Memory B cell (primary cell): ENCODE results near the gene MUC15.

ENCODE experiments used
- ATAC-seq: fragments of 150-1000 bp; cut with Tn5 transposase; 2 replicates; pipeline ENCODE4 v1.10.0; 2021; ENCODE audit warnings: low read depth, mild to moderate bottlenecking, moderate library complexity
- DNase-seq, 2 donors: peaks; one replicate each; pipeline ENCODE4 v3.0.0; 2022; ENCODE audit warnings: low spot score in 2 of 2
- H3K27ac Mint-ChIP-seq: one replicate; pipeline ENCODE4 v1.8.0; 2022; ENCODE audit warnings: mild to moderate bottlenecking, moderate library complexity, mixed read lengths
- H3K27me3 Mint-ChIP-seq: one replicate; pipeline ENCODE4 v1.8.0; 2022; ENCODE audit warnings: mixed read lengths
- H3K36me3 Mint-ChIP-seq: one replicate; pipeline ENCODE4 v1.8.0; 2022; ENCODE audit warnings: mild to moderate bottlenecking, mixed read lengths
- H3K4me1 Mint-ChIP-seq: one replicate; pipeline ENCODE4 v1.8.0; 2022; ENCODE audit warnings: mixed read lengths
- H3K4me3 Mint-ChIP-seq: one replicate; pipeline ENCODE4 v1.8.0; 2022; ENCODE audit warnings: mild to moderate bottlenecking, moderate library complexity, mixed read lengths
- H3K9me3 Mint-ChIP-seq: one replicate; pipeline ENCODE4 v1.8.0; 2022; ENCODE audit warnings: mixed read lengths

MUC15 gene

DNA sequence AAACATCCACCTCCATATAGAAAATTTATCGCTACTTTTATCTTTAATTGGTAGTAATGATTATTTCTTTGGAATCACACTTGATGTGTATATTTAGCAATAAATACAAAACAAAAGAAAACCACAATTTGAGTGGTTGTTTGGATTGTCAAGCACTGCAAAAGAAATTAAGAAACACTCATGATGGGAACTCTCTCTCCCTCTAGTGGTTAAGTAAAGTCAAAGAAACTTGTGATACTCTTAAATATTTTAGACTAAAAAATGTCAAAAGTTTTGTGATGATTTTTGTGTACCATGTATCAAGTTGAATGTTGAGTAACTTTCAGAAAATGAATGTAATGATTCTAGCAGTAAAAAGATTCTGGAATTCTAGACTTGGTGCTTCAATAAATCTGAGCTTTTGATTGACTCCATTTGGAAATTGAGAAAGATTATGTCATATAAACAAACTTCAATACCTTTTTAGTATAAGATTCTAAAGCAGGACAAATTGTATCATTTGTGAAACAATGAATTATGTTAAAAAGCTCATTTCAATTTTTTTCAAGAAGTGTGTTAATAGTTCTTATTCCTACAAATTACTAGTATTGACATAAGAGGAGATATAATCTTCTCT, 20.8 kb downstream of the MUC15 start:
- no peaks in the 10 kb centered on the region for H3K4me1 Mint-ChIP-seq
- H3K4me3 Mint-ChIP-seq, result no peak overlapping the region
- peaks cover 4% of the 10 kb centered on the region for H3K9me3 Mint-ChIP-seq
- DNase-seq (no peak), ATAC-seq (no peak)
- no peak overlapping the region for H3K27ac Mint-ChIP-seq
- H3K27me3 Mint-ChIP-seq, result no peaks in the 10 kb centered on the region
- no peaks in the 10 kb centered on the region for H3K36me3 Mint-ChIP-seq

DNA sequence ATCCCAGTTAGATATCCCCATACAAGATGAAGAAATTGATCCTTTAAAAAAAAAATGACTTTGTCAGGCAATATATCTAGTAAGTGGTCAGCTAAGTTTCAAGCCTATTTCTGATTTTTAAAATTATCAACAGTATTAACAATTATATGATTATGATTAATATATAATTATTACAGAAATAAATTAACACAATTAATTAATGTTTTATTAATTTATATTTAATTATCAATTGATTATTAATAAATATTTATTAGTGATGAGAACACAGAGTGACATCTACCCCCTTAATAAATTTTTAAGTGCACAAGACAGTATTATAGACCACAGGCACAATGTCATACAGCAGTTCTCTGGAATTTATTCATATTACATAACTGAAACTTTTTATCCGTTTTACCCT, 22.0 kb downstream of the MUC15 start:
- ATAC-seq (no peak), DNase-seq (no peak)
- Mint-ChIP-seq H3K27me3 (no peaks in the 10 kb centered on the region), H3K9me3 (peaks cover 4% of the 10 kb centered on the region), H3K4me3 (no peak overlapping the region), H3K4me1 (no peaks in the 10 kb centered on the region), H3K36me3 (no peaks in the 10 kb centered on the region), H3K27ac (no peak overlapping the region)

DNA sequence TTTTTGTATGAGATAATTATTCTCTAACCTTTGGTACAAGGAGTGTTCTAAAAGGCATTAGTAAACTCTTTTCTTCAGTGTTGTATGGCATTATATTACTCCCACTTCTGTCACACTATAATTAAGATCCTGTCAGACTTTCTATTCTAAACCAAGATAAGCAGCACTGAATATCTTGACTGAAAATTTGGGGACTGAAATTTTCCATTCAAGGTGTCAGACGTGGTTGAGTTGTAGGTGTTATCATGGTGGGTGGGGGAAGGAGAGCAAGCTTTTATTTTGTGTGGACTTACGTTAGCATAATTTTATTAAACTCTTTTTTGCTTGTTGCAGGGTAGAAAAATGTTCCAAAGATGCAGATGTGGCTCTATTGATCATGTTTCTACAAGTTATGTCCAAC, 22.9 kb downstream of the MUC15 start:
- Mint-ChIP-seq H3K36me3 (no peaks in the 10 kb centered on the region), H3K9me3 (peaks cover 2% of the 10 kb centered on the region), H3K4me1 (no peaks in the 10 kb centered on the region), H3K27me3 (no peaks in the 10 kb centered on the region), H3K4me3 (no peak overlapping the region), H3K27ac (no peak overlapping the region)
- DNase-seq (no peak), ATAC-seq (no peak)

DNA sequence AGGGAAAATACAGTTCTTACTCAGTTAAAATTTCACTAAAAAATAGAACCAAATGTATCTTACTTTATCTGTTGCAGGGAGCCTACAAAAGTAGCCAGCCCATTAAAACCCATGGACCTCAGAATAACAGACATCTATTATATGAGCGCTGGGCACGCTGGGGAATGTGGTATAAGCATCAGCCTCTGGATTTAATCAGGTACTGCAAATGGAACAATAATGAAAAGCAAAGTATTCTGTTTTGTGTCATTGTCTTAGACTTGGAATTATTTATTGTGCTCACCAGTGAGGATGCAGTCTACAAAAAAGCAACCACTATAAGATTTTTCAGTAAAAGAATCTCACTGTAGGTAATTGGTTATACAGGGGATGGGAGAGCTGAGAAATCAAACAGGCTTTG, 30.2 kb downstream of the MUC15 start:
- Mint-ChIP-seq H3K4me3 (no peak overlapping the region), H3K36me3 (no peaks in the 10 kb centered on the region), H3K27ac (no peak overlapping the region), H3K27me3 (no peaks in the 10 kb centered on the region), H3K4me1 (no peaks in the 10 kb centered on the region), H3K9me3 (peaks cover 9% of the 10 kb centered on the region)
- DNase-seq, result no peak
- ATAC-seq, result no peak

DNA sequence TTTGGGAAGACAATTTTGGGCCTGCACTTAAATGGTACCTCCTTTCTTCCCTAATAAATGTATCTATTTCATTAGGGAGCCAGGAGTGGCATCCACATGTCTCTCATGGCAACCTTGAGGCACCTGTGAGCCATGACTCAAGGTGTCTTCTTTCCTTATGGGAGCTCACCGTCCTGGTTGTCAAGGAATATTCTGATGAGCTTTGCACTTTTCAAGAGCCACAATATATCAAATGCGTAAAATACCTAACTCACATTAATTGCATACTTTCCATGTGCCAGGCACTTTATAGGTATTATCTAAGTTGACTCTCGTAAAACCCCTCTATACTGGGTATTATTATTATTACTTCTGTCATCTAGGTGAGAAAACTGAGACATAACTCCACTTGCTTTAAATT, 32.5 kb downstream of the MUC15 start:
- ATAC-seq, result no peak
- no peak overlapping the region for H3K4me3 Mint-ChIP-seq
- no peak for DNase-seq
- peaks cover 9% of the 10 kb centered on the region for H3K9me3 Mint-ChIP-seq
- H3K27ac Mint-ChIP-seq, result no peak overlapping the region
- H3K27me3 Mint-ChIP-seq, result no peaks in the 10 kb centered on the region
- H3K36me3 Mint-ChIP-seq, result no peaks in the 10 kb centered on the region
- H3K4me1 Mint-ChIP-seq, result no peaks in the 10 kb centered on the region

DNA sequence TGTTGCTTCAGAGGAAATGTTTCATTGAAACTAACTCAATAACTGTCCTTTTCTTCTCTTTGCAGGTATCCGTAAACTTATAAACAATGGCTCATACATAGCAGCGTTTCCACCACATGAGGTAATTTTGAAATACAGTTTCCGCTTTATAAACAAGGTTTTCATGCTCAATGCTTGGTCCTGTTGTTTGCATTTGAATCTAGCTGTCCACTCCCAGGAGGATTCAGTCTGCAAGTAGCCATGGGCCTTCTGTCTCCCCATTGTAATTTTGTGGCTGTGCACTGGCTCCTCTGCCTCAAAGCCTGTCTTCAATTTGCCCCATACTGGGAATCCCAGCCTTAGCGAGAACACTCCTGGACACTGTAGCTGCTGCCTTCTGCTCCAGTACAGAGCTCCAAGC, 34.7 kb downstream of the MUC15 start:
- H3K4me3 Mint-ChIP-seq, result no peak overlapping the region
- H3K4me1 Mint-ChIP-seq, result no peaks in the 10 kb centered on the region
- H3K27me3 Mint-ChIP-seq, result no peaks in the 10 kb centered on the region
- ATAC-seq (no peak), DNase-seq (no peak)
- H3K36me3 Mint-ChIP-seq, result no peaks in the 10 kb centered on the region
- H3K9me3 Mint-ChIP-seq, result peaks cover 9% of the 10 kb centered on the region
- H3K27ac Mint-ChIP-seq, result no peak overlapping the region

DNA sequence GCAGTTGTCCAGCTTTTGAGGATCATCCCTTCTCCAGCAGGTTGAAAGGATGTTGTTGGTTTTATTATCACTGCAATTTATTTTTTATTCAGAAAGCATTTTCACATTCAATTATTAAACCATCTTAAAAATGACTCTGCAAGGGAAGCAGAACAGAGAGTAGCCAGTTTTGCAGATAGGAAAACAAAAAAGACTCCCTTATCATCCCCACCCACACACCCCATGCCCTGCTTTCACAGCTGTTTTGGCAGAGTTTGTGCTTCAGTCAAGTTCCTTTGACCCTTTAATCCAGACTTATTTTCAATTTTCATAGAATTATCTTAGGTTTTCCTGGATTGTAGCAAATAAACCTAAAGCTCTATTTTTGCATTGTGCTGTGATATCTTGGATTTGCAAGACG, 44.4 kb downstream of the MUC15 start:
- H3K9me3 Mint-ChIP-seq, result no peaks in the 10 kb centered on the region

DNA sequence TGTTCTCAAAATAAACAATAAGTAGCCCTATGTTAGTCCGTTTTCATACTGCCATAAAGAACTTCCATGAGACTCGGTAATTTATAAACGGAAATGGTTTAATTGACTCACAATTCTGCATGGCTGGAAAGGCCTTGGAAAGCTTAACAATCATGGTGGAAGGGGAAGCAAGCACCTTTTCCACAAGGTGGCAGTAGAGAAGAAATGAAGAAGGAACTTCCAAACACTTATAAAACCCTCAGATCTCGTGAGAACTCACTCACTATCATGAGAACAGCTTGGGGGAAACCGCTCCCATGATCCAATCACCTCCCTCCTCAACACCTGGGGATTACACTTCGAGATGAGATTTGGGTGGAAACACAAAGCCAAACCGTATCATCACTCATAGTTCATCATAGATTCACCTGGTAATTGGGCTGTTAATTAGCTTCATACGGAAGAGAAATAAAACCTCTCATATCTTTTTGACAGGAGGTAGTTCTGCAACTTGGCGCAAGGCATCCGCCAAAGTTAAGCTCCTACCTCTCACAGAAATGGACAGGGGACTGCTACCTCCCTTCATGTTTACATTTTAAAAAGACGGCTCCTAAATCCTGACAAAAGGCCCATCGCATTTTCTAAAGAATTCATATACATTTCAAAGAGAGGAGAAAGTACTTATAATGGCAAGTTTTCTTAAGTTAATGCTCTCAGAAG, 49.0 kb downstream of the MUC15 start:
- ATAC-seq (no peak), DNase-seq (no peak)
- H3K4me1 Mint-ChIP-seq, result no peaks in the 10 kb centered on the region
- H3K27ac Mint-ChIP-seq, result no peak overlapping the region
- no peaks in the 10 kb centered on the region for H3K36me3 Mint-ChIP-seq
- H3K27me3 Mint-ChIP-seq, result no peaks in the 10 kb centered on the region
- H3K9me3 Mint-ChIP-seq, result no peaks in the 10 kb centered on the region
- no peak overlapping the region for H3K4me3 Mint-ChIP-seq

More for the DNA sequence above, 44.4 kb downstream of the MUC15 start:
- DNase-seq (no peak), ATAC-seq (no peak)
- Mint-ChIP-seq H3K4me1 (no peaks in the 10 kb centered on the region), H3K27ac (no peak overlapping the region), H3K36me3 (no peaks in the 10 kb centered on the region), H3K27me3 (no peaks in the 10 kb centered on the region), H3K4me3 (no peak overlapping the region)

DNA sequence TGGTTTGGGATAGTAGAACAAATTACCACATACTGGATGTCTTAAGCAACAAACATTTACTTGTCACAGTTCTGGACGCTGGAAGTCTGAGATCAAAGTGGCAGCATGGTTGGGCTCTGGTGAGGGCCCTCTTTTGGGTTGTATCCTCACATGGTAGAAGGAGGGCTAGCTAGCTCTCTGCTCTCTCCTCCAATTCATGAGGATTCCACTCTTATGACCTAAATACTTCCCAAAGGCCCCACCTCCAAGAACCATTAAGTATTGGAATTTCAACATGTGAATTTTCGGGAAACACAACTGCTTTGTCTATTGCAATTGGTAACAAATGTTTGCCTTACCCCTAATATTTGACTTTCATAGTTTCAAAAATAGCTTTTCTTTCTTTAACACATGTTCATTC, 52.6 kb downstream of the MUC15 start:
- H3K4me1 Mint-ChIP-seq, result no peaks in the 10 kb centered on the region

DNA sequence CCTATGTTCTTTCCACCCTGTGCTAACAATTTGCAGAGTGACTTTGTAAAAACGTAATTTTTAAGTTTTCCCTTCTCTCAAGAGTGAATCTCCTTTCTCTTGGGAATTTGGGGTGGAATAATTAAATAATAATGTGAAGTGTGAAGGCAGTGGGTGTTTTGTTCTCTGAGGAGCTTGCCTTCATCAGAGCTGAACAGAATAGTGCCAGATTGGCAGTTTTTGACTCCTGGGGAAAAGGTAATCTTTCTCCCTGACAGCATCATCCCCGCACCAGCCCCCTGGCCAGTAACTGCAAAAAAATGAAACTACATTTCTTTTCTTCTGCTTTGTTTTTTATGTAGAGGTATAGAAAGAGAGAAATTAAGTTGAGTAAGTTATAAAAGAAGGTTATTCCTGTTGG, 59.9 kb downstream of the MUC15 start:
- Mint-ChIP-seq H3K4me3 (no peak overlapping the region), H3K4me1 (no peaks in the 10 kb centered on the region), H3K27ac (no peak overlapping the region), H3K9me3 (peaks cover 4% of the 10 kb centered on the region), H3K27me3 (no peaks in the 10 kb centered on the region), H3K36me3 (no peaks in the 10 kb centered on the region)
- ATAC-seq (no peak), DNase-seq (no peak)

More for the DNA sequence above, 52.6 kb downstream of the MUC15 start:
- Mint-ChIP-seq H3K27ac (no peak overlapping the region), H3K4me3 (no peak overlapping the region), H3K27me3 (no peaks in the 10 kb centered on the region), H3K9me3 (no peaks in the 10 kb centered on the region), H3K36me3 (no peaks in the 10 kb centered on the region)
- no peak for ATAC-seq
- no peak for DNase-seq

DNA sequence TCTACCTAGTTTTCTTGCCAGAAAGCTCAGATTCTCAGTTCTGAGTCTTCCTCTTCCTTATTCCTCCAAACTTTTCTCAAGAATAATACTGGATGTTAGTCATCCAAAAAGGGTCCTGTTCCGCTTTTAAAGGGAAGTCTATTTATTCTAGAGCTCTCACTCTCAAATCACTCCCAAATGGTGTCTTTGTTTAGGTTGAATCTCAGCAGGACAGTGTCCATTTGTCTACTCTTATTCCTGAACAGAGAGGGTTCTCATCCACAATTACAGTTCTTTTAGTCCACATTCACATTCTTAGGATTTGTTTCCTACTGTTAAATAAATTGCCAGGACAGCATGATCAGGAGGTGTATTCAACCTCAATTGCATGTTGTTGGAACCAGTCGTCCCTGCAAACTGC, 61.3 kb downstream of the MUC15 start:
- no peak overlapping the region for H3K27ac Mint-ChIP-seq
- no peaks in the 10 kb centered on the region for H3K27me3 Mint-ChIP-seq
- ATAC-seq (no peak), DNase-seq (no peak)
- peaks cover 4% of the 10 kb centered on the region for H3K9me3 Mint-ChIP-seq
- no peak overlapping the region for H3K4me3 Mint-ChIP-seq
- no peaks in the 10 kb centered on the region for H3K36me3 Mint-ChIP-seq
- H3K4me1 Mint-ChIP-seq, result no peaks in the 10 kb centered on the region

DNA sequence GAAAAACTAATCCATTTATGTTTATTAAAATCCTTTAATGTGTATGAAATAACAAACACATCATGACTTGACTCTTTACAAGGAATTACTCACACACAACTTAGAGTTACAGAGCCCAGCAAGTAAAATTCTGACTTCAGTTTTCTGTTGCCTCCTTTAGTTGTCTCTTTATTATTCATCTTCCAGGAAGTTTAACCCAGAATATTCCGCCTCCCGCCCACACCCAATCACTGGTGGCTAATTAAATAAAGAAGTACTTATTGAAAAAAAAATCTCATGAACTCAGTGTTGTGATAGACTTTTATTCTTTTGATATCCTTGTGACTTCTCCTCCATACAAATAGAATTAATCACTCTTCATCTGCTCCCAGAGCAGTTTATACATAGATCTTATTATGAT, 61.9 kb downstream of the MUC15 start:
- no peak overlapping the region for H3K4me3 Mint-ChIP-seq
- no peak overlapping the region for H3K27ac Mint-ChIP-seq
- H3K27me3 Mint-ChIP-seq, result no peaks in the 10 kb centered on the region
- no peaks in the 10 kb centered on the region for H3K4me1 Mint-ChIP-seq
- no peaks in the 10 kb centered on the region for H3K36me3 Mint-ChIP-seq
- peaks cover 6% of the 10 kb centered on the region for H3K9me3 Mint-ChIP-seq
- DNase-seq, result no peak
- ATAC-seq, result no peak
